Prostate gland (tissue), 2 donors: ENCODE data around the gene ZNF77.

Source experiments
- CTCF ChIP-seq, 4 experiments: fragments of 200-600 bp in 2 of 4; fragments of 450-650 bp in 2 of 4; sonication (generic) in 2 of 4; IDR thresholded peaks; 1 replicate in 3 of 4; 2 replicates in 1 of 4; pipeline ENCODE4 v1.5.1; 2016 to 2019; ENCODE audit warnings: antibody characterized with exemption in 4 of 4, mild to moderate bottlenecking in 2 of 4, moderate library complexity in 2 of 4
- POLR2A ChIP-seq: fragments of 450-650 bp; IDR thresholded peaks from one replicate; pipeline ENCODE4 v1.6.1; 2016; ENCODE audit warnings: antibody characterized with exemption, mild to moderate bottlenecking
- POLR2AphosphoS5 ChIP-seq: sonication (generic); formaldehyde crosslinking; IDR thresholded peaks from one replicate; pipeline ENCODE4 v1.6.1; 2017; ENCODE audit warnings: antibody characterized with exemption

GRCh38 chr19:2927032-2927430 is 17.7 kb downstream of the ZNF77 start:
- TF ChIP-seq CTCF (IDR thresholded peaks at IDR 0.05): no peak
- TF ChIP-seq POLR2A: no peak
- no peak for TF ChIP-seq POLR2AphosphoS5
